ENCODE measurements around the gene EPOP. TPM values are rescaled to one million over a fixed set of nuclear protein-coding genes. Genes with fewer than 3 reads are reported as not detected.
"Not testable (repeated sequence)": the region's sequence is repeated elsewhere in the genome, so short reads cannot be mapped to it uniquely, and the experiment has no call there.

The EPOP gene
- total and polyA plus RNA-seq, 4 donors = 0.32 to 1.9 (median 1.1) TPM

DNA sequence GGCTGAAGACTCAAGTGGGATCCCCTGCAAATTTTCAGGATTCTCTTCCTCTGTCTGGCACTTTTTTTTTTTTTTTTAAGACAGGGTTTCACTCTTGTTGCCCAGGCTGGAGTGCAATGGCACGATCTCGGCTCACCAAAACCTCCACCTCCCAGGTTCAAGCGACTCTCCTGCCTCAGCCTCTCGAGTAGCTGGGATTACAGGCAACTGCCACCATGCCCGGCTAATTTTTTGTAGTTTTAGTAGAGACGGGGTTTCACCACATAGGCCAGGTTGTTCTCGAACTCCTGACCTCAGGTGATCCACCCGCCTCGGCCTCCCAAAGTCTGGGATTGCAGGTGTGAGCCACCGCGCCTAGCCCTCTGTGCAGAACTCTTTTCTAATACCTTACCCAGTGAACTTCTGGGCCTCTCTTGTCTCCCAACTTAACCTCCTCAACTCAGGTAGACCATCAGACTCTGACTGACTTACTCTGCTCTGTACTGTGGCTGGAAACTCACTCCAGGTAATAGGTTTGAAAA, 24.0 kb downstream of the EPOP start:
- H3K4me3 ChIP-seq (ENCODE audit: low read depth in 1 of 3, low read length in 3 of 3); H3K4me1 ChIP-seq (ENCODE audit: control insufficient read depth in 4 of 4, insufficient read depth in 4 of 4, low read length in 3 of 4); DNase-seq (ENCODE audit: low spot score); H3K27ac ChIP-seq (ENCODE audit: low read depth in 1 of 2, low read length in 2 of 2); H3K9me3 ChIP-seq (ENCODE audit: control insufficient read depth in 4 of 4, low read length in 3 of 4); H3K9ac ChIP-seq (ENCODE audit: low read depth in 1 of 2, low read length in 2 of 2); H3K27me3 ChIP-seq (ENCODE audit: control insufficient read depth in 4 of 4, insufficient read depth in 4 of 4, low read length in 3 of 4); H3K36me3 ChIP-seq (ENCODE audit: control insufficient read depth in 4 of 4, insufficient read depth in 3 of 4, low read depth in 1 of 4, low read length in 3 of 4): not testable (repeated sequence)
- 93% methylated on average over 11 of the region's 11 CpGs for WGBS

DNA sequence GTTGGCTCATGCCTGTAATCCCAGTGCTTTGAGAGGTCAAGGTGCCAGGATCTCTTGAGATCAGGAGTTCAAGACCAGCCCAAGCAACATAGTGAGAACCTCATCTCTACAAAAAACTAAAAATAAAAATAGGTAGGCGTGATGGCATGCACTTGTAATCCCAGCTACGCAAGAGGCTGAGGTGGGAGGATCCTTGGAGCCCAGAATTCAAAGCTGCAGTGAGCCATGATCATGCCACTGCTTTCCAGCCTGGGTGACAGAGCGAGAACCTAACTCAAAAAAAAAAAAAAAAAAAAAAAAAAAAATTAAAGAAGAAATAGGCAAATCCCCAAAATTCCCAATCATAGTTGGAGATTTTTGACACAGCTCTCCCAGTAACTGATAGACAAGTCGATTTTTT, 36.8 kb downstream of the EPOP start:
- H3K9me3 ChIP-seq (ENCODE audit: control insufficient read depth in 4 of 4, low read length in 3 of 4) = no peaks in the 10 kb centered on the region
- H3K27me3 ChIP-seq (ENCODE audit: control insufficient read depth in 4 of 4, insufficient read depth in 4 of 4, low read length in 3 of 4) = no peaks in the 10 kb centered on the region
- TF ChIP-seq GABPA (IDR thresholded peaks at IDR 0.05 in 1 of 2, conservative IDR thresholded peaks at IDR 0.05 in 1 of 2) (no peak), MAX (IDR thresholded peaks at IDR 0.05) (no peak), SP1 (IDR thresholded peaks at IDR 0.05) (no peak), RAD21 (IDR thresholded peaks at IDR 0.05) (no peak), EGR1 (IDR thresholded peaks at IDR 0.05; ENCODE audit: low read depth in 2 of 2) (no peak), YY1 (IDR thresholded peaks at IDR 0.05) (no peak), HNF4G (IDR thresholded peaks at IDR 0.05) (no peak), HNF4A (conservative IDR thresholded peaks at IDR 0.05) (no peak), JUND (IDR thresholded peaks at IDR 0.05) (no peak), TAF1 (conservative IDR thresholded peaks at IDR 0.05) (no peak), FOXA2 (IDR thresholded peaks at IDR 0.05) (no peak), FOXA1 (IDR thresholded peaks at IDR 0.05) (no peak), RXRA (IDR thresholded peaks at IDR 0.05) (no peak)
- TF ChIP-seq, protein P1, sequence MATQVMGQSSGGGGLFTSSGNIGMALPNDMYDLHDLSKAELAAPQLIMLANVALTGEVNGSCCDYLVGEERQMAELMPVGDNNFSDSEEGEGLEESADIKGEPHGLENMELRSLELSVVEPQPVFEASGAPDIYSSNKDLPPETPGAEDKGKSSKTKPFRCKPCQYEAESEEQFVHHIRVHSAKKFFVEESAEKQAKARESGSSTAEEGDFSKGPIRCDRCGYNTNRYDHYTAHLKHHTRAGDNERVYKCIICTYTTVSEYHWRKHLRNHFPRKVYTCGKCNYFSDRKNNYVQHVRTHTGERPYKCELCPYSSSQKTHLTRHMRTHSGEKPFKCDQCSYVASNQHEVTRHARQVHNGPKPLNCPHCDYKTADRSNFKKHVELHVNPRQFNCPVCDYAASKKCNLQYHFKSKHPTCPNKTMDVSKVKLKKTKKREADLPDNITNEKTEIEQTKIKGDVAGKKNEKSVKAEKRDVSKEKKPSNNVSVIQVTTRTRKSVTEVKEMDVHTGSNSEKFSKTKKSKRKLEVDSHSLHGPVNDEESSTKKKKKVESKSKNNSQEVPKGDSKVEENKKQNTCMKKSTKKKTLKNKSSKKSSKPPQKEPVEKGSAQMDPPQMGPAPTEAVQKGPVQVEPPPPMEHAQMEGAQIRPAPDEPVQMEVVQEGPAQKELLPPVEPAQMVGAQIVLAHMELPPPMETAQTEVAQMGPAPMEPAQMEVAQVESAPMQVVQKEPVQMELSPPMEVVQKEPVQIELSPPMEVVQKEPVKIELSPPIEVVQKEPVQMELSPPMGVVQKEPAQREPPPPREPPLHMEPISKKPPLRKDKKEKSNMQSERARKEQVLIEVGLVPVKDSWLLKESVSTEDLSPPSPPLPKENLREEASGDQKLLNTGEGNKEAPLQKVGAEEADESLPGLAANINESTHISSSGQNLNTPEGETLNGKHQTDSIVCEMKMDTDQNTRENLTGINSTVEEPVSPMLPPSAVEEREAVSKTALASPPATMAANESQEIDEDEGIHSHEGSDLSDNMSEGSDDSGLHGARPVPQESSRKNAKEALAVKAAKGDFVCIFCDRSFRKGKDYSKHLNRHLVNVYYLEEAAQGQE (IDR thresholded peaks at IDR 0.05) = no peak
- TF ChIP-seq, protein P2, sequence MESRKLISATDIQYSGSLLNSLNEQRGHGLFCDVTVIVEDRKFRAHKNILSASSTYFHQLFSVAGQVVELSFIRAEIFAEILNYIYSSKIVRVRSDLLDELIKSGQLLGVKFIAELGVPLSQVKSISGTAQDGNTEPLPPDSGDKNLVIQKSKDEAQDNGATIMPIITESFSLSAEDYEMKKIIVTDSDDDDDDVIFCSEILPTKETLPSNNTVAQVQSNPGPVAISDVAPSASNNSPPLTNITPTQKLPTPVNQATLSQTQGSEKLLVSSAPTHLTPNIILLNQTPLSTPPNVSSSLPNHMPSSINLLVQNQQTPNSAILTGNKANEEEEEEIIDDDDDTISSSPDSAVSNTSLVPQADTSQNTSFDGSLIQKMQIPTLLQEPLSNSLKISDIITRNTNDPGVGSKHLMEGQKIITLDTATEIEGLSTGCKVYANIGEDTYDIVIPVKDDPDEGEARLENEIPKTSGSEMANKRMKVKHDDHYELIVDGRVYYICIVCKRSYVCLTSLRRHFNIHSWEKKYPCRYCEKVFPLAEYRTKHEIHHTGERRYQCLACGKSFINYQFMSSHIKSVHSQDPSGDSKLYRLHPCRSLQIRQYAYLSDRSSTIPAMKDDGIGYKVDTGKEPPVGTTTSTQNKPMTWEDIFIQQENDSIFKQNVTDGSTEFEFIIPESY (IDR thresholded peaks at IDR 0.05) = no peak
- TF ChIP-seq, protein P3, sequence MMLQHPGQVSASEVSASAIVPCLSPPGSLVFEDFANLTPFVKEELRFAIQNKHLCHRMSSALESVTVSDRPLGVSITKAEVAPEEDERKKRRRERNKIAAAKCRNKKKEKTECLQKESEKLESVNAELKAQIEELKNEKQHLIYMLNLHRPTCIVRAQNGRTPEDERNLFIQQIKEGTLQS (IDR thresholded peaks at IDR 0.05) = no peak
- H3K9ac ChIP-seq (ENCODE audit: low read depth in 1 of 2, low read length in 2 of 2) = no peak overlapping the region
- no peak for DNase-seq (ENCODE audit: low spot score)
- H3K36me3 ChIP-seq (ENCODE audit: control insufficient read depth in 4 of 4, insufficient read depth in 3 of 4, low read depth in 1 of 4, low read length in 3 of 4) = no peaks in the 10 kb centered on the region
- H3K27ac ChIP-seq (ENCODE audit: low read depth in 1 of 2, low read length in 2 of 2) = no peak overlapping the region
- no peak overlapping the region for H3K4me3 ChIP-seq (ENCODE audit: low read depth in 1 of 3, low read length in 3 of 3)
- 86% methylated on average over 4 of the region's 4 CpGs for WGBS
- no peaks in the 10 kb centered on the region for H3K4me1 ChIP-seq (ENCODE audit: control insufficient read depth in 4 of 4, insufficient read depth in 4 of 4, low read length in 3 of 4)
